HS-27A (cell line): ENCODE data around the gene COL18A1.
"Not testable (repeated sequence)": the region's sequence is repeated elsewhere in the genome, so short reads cannot be mapped to it uniquely, and the experiment has no call there.

ENCODE experiments used
- DNase-seq: peaks from one replicate; pipeline ENCODE4 v3.0.0-alpha.2; 2012; ENCODE audit warnings: low read depth, missing footprints

COL18A1 gene

DNA sequence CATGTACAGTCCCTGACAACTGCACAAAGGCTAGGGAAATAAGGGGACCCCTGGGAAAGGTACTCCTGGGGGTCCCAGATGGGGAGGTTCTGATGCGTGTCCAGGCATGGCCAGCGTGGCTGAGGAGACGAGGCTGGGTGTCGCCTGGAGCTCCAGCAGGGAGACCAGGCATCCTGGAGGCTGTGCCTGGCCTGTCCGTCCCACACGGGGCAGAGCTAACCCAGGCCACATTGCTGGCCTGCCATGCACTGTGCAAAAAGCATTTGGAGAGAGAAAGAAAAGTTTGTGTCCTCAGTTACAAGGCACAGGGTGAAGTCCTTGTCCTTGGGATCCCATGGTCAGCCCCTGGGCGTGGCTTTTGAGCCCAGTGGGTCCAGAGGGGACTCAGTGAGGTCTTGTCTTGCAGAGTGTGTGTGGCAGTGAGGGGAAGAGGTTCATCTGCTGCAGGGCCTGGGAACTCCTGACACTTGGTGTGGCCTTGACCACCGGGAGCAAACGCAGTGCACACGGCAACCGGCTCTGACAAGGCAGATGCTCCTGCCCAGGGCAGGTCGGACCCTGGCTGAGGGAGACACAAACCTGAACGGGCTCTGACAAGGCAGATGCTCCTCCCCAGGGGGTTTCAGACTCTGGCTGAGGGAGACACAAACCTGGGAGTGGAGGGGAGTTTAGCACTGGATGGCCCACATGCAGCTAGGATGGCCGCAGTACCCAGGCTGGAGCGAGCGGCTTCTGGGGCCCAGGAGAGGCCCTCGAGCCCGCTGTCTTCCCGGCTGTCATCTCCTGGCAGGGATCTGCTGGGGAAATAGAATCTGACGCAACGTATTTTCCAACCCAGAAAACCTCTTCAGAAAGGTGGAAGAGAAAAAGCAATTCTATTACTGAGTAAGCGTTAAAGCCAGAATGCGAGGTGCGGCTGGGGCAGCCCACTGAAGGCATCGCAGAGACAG is 37.3 kb upstream of the COL18A1 start:
- DNase-seq: no peak

DNA sequence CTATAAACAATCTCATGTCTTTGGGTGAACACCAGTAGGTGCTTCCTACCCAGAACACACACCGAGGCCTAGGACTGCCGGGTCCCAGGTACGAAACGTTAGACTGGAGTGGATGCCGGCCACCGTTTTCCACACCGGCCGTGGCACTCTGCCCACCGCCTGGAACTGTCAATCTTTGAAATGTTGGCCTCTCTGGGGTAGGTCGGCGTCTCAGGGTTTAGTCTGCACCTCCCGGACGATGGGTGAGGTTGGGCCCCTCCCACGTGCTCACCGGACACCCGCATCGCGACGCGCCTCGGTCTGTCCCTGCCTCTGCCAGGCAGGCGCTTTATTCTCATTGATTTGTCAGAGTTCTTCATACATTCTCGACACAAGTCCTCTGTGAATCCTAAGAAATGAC is 35.9 kb upstream of the COL18A1 start:
- not testable (repeated sequence) for DNase-seq

DNA sequence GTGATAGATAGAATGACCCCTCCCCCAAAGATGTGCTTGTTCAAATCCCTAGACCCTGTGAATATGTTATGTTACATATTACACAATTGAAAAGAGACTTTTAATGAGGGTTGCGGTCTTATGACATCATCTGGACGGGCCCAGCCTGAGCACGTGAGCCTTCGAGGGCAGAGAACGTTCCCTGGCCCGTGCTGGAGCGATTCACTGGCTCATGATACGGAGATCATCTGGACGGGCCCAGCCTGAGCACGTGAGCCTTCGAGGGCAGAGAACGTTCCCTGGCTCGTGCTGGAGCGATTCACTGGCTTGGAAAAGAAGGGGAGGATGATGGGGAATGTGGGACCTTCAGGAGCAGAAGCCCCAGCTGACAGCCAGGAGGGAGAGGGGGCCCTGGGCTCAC is 34.4 kb upstream of the COL18A1 start:
- DNase-seq: no peak

DNA sequence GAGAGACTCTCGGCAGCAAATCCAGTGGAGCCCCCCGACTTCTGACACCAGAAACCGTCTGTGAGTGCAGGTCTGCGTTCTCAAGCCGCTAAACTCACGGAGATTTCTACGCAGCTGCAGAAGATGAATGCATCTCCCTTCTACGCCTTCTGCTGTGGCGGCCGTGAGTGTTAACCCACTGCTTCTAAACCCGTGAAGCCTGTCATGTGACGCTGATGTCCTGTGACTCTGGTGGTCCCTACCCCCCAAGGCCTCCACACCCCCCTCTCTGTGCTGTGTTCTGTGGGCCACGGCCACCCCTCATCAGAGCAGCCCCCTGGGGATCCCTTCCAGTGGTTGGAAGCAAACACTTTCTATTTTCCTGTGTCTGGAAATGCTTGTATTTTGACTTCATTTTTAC is 33.9 kb upstream of the COL18A1 start:
- DNase-seq: no peak

DNA sequence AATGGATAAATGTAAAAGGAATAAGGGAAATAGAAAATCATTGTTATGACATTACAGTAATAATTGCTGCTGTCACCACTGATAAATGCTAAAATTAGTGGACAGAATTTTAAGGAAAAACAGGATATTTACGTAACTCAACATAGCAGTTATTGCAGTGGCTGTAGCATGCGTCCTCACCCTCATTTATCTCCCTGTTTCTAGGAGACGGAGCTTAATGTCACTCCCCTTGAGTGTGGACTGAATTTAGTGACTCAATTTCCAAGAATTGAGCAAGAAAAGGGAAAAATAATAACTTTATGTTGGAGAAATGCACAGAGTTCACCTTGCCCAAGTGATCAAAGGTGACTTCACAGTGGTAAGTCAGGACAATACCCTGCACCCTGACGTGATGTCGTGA is 33.3 kb upstream of the COL18A1 start:
- no peak for DNase-seq

DNA sequence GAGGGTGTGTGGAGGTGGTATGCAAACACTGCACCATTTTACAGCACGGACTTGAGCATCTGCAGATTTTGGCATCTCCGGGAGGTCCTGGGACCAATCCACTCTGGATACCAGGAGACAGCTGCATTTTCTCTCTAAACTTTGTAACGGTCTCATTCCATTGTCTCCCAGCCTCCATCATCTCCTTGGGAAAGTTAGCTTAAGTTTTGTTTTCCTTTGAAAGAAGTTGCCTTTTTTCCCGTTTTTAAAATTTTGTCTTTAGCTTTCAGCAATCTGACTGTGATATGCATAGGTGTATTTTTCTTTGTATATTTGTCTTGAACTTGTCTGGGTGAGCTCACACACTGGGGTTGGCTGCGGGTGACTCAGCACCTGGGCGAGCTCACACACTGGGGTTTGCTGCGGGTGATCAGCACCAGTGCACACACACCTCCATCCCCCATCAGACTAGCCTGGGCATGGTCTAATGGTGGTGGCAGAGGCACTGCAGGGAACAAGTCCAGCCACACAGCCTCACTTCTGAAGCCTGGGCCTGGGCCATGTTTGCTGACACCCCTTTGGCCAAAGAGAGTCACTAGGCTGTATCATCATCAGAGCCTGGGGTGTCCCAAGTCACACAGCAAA is 32.1 kb upstream of the COL18A1 start:
- DNase-seq: no peak

DNA sequence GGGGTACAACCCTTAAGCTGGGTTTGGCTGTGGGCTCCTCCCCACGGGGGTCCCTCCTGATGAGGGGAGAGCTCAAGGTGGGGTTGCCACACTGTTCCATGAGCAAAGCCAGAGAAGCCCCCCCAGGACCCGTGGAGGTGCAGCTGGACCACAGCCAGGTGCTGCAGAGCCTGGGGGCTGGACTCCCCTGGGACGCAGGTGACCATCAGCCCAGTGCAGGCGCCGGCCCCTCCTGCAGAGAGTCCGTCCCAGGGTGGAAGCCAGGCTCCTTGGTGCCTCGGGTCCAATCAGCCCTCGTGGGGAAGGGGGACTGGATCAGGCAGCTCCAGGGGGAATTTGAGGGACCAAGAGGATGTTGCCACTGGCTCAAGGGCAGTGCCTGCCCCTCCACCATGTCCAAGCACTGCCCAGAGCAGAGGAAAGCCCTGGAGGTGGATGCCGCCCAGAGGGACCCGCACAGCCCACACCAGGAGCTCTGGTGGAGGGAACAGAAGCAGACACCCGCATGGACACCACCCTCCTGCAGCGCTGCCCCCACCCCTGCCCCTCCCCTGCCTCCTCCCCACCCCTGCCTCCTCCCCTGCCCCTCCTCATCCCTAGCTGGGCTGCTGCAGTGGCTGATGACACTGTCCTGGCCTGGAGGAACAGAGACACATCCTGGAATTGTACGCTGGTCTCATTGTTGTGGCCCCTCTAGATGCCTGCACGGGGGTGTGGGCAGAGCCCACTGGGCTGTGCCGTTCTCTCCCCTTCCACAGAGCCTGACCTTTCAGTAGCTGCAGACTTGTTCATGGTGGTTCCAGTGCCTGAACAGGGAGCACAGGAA is 30.8 kb upstream of the COL18A1 start:
- no peak for DNase-seq

DNA sequence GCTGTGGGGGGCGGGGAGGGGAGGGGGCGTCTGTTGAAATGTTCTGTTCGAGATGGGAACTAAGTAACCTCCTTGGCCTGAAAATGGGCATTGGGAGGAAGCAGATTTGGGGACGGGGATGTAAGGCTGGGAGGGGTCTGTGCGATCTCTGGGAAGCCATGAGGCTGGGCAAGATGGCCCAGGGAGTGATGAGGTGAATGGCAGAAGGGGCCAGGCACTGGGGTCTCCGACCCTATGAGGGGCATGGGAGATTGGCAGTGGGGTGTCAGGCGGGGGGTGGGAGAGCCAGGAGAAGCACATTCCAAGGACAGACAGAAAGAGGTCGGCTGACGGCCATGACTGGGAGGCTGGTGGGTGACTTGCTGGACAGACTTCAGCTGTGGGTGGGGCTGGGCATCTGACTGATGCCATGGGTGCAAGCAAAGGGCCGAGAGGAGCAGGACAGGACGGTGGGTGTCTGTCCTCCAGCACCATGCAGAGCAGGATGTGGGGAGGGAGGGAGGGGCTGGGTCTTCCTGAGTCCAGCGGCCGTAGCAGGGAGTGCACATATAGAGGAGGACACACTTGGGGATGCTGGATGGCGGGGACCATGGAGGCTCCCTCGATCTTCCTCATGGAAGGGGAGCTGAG is 30.0 kb upstream of the COL18A1 start:
- DNase-seq: no peak

DNA sequence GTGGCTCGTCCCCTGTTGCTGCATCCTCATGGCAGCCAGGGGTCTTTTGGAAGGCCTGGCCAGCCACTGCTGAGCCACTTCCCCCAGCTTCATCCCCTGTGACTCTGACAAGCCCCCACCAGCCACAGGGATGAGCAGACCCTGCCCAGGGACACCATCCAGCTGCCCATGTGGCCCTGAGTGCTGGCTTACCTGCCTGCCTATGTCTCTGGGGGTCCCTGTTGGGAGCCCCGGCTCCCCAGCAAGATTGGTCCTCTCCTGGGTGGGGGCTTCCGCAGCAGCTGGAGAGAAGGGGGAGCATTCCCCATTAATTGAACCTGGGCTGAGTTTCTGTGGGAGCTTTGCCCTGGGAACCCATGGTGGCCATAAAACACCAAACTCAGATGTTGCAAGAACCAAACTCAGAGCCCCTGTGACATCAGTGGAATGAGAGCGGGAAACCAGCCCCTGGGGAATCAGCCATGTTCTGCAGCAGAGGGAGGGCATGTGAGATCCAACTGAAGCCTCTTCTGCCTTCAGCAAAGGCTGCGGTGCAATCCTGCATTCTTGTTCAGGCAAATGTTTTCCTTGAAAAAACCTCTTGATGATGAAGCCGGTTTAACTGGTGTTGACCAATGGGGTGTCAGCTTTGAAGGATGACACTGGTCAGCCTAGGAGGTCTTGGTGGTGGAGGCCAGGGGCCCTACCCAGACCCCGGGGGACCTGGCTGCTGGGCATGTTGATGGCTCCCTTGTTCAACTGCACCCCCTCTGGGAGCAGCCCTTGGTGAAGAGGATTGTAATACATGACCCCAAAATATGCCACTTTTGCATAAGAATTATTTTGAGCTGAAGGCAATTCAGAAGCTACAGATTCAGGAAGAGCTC is 28.3 kb upstream of the COL18A1 start:
- DNase-seq: no peak

DNA sequence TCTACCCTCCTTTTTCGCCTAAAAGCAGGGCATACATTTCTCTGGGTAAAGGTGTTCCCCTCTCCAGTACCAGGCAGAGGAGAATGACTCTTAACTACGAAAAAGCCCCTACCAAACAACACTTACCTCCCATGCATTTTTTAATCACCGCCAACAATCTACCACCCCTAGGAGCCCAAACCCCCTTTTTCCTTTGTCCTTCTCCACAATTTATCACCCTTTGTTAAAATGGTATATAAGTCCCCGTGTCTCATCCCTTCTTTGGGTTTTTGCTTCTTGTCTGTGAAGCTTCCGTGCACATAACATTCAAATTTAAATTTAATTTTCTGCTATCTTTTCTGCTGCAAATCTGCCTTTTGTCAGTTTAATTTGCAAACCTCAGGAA is 27.6 kb upstream of the COL18A1 start:
- DNase-seq: no peak

DNA sequence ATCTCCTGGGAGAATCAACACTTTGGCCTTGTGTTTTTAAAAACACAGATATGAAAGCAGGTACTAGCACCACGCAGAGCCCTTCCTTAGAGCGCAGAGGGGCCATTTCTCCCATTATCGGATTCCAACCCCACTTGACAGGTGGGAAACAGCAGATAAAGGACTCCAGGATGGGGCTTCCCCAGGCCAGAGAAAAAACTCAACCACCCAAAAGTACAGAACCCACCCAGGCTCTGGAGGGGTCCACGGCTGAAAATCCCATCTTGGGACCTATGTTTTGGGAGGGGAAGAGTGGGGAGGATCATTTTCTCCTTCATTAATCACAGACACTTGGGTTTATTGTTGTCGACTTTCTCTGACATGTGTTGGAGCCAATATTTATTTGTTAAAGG is 27.1 kb upstream of the COL18A1 start:
- no peak for DNase-seq

DNA sequence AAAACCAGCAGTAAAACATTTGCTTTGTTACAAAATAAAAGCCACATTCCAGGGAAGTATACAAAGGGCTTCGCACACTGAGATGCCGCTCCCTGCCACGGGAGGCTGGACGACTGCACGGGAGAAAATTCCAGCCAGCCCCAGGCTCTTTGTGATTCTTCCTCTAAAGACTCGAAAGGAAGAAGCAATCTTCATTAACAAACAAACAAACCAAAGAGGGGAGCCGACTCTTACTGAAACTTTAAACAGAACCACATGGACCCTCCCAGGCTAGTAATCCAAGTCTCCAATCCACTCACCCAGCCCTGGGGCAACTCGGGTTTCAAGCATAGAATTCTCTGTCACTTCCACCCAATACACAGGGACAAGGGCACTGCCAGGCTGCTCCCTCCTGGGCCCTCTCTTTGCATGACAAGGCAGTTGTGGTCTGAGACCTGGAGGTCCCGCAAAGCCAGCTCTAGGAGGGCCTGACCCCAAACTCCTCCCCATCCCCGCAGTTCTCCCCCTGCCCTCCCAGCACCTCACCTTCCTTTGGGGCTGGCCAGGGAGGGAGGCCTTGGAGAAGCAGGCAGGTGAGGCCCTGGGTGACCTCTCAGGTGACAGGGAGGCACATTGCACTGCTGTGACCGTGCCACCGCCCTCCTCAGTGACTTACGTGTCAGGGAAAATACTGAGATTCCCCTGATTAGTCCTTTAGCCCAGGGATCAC is 26.6 kb upstream of the COL18A1 start:
- DNase-seq: no peak

DNA sequence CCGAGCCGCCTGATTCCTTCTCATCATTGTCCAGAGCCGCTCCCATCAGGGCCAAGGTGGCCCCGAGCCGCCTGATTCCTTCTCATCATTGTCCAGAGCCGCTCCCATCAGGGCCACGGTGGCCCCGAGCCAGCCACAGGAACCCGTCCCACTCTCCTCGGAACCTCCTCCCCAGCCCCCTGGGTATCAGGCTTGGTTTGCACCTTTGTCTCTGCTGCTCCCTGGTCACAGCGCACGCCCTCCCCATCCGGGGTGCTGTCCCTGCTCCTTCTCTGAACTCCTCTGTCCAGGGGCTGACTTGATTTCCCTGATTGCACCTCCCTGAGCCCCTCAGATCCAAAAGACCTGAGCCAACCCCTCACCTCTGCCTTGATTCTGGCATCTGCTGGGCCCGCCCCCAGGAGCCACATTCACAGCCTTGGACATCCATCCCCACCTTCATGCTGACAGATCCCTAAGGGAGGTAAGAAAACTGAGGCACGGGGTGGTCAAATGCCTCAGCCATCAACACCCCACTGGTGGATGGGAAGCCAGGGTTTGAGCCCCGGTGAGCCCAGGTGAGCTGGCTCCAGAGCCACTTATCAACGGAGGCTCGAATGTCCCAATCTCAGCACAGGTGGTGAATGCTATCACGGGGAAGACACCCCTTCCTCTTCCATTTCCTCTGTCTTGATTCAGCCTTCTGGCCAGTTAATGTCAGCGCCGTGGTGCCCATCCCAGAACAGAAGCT is 25.6 kb upstream of the COL18A1 start:
- no peak for DNase-seq

DNA sequence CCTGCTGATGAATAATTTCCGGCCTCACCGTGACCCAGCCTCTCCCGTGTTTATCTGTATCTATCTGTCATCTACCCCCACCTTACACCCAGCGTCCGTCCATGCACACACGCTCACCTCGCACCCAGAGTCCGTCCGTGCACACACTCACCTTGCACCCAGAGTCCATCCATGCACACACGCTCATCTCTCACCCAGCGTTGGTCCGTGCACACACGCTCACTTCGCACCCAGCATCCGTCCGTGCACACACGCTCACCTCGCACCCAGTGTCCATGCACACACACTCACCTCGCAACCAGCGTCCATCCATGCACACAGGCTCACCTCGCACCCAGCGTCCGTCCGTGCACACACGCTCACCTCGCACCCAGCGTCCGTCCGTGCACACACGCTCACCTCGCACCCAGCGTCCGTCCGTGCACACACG is 25.0 kb upstream of the COL18A1 start:
- no peak for DNase-seq

DNA sequence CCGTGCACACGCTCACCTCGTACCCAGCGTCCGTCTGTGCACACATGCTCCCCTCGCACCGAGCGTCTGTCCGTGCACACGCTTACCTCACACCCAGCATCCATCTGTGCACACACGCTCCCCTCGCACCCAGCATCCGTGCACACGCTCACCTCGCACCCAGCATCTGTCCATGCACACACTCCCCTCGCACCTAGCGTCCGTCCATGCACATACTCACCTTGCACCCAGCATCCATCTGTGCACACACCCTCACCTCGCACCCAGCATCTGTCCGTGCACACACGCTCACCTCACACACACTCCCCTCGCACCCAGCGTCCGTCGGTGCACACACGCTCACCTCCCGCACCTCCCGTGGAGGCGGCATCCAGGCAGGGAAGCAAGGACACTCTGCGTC is 24.4 kb upstream of the COL18A1 start:
- no peak for DNase-seq

DNA sequence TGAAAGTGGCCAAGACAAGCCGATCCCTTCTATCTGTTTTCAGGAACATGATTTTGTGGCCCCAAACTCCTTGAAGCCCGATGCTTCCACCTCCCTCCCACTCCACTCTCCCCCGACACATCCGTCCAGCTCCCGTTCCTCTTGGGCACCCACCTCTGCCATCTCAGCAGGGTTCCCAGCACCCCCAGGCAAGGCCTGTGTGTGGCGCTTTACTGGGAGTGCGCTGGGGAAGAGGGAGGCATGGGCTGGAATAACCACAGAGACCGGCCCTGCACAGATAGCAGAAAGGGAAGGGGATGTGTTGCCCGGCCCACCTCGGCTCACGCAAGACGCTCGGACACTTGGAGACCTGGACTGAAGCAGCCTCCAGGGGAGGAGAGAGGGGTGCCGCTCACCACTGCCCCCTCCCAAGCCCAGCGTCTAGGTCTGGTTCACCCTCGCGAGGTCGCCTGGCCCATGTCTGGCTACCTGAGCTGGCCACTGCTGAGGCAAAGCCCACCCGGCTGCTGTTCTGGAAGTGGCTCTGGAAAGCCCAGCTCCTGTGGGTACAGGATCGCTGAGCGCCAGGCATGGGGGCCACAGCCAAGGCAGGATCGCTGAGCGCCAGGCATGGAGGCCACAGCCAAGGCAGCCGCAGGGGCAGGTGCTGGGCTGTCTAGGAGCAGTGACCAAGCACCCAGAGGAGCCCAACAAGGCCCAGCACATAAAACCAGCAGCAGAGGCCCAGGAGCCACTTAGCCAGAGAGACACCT is 23.8 kb upstream of the COL18A1 start:
- DNase-seq: no peak

DNA sequence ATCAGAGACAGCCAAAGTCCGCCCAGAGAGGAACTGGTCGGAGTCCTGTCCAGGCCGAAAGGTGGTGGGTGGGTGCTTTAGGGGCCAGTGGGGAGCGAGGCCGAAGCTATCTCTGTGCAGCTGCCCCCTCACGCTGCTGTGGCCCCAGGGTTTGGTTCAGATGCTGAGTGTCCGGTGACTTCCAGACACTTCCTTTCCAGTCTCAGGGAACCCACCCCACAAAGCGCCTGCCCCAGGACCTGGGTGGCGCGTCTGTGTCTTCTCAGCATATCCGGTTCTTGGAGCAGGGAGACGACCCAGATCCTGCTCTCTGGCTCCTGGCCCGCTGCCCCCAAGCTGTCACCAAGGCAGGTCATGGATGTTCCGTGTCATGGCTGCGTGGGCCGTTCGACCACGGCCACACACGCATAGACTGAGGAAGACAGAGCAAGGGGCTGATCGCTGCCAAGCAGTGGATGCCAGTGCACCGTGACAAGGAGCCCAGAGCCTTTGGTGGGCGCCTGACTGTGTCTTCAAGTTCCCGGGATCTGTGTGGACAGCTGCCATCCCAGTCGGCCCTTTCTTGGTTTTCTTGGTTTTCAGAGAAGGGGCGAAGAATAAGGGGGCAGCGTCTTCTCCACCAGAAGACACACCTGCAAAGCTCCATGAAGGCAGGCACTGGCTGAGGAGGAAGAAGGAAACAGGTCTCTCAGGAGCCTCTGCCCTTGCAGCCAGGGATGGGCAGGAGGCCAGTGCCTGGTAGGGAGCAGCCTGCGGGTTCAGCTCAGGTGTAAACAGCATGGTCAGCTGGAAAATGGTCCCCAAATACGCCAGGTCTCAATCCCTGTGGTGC is 22.9 kb upstream of the COL18A1 start:
- DNase-seq: no peak

DNA sequence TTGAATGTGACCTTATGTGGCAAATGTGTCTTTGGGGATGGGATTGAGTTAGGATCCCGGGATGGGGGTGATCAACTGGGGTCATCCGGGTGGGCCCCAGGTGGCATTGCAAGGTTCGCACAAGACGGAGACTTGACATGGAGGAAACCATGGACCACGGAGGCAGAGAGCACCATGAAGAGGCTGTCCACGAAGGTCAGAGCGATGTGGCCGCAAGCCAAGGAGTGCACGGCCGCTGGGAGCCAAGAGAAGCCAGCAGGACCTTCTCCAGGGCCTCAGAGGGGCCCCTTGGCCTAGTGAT is 22.3 kb upstream of the COL18A1 start:
- DNase-seq: no peak
